Ectodermal cell (in vitro differentiated cells): ENCODE data around the gene MCF2L2.

Experiments used
- H3K27ac ChIP-seq: 2 replicates; pipeline ENCODE4 v1.7.0; 2013; ENCODE audit warnings: mild to moderate bottlenecking, low read depth, low read length; ENCODE audit not compliant: insufficient read depth, poor library complexity, severe bottlenecking
- H3K27me3 ChIP-seq: 2 replicates; pipeline ENCODE4 v1.7.0; 2013; ENCODE audit warnings: mild to moderate bottlenecking, low read length; ENCODE audit not compliant: insufficient read depth, control insufficient read depth, poor library complexity, severe bottlenecking
- H3K36me3 ChIP-seq: one replicate; pipeline ENCODE4 v1.7.0; 2013; ENCODE audit warnings: low read length; ENCODE audit not compliant: control insufficient read depth, insufficient read depth
- H3K4me1 ChIP-seq: one replicate; pipeline ENCODE4 v1.7.0; 2013; ENCODE audit warnings: low read length; ENCODE audit not compliant: control insufficient read depth, insufficient read depth
- H3K4me3 ChIP-seq: 2 replicates; pipeline ENCODE4 v1.7.0; 2013; ENCODE audit warnings: low read depth, low read length, control low read depth; ENCODE audit not compliant: insufficient read depth
- H3K9me3 ChIP-seq: 2 replicates; pipeline ENCODE4 v1.7.0; 2013; ENCODE audit warnings: mild to moderate bottlenecking, low read length, moderate library complexity; ENCODE audit not compliant: control insufficient read depth
- WGBS, 2 experiments: methylation state at CpG; one replicate each; pipeline ENCODE4 v1.1.7; 2013; ENCODE audit warnings: missing lambda C conversion rate in 2 of 2; 5-methylcytosine and 5-hydroxymethylcytosine counted together

Gene MCF2L2

DNA sequence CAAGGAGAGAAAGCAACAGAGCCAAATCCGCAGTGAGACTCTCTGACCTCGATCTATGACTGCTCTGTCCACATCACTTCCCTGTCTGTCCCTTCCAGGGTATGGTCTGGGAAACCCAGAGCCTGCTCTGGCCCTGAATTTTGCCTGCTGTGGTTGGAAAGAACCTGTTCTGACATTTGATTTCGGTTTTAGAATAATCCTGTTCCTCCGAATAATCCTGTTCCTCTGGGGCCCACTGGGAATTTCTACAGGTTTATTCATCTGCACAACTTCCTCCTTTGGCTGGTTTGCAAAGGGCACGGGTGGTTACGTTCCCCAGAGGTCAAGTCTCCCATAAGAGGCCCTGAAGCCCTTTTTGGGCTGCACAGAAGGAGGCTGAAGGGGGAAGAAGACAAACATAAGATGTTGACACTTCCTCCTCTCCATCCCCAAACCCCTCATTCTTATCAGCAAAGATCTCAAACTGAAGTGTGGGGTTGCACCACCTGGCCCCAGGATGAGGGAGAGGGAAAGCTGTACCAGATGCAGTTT lies 276.5 kb downstream of the MCF2L2 start:
- H3K27ac ChIP-seq, result no peak overlapping the region
- H3K36me3 ChIP-seq, result no peaks in the 10 kb centered on the region
- H3K4me3 ChIP-seq, result no peak overlapping the region
- H3K4me1 ChIP-seq, result no peaks in the 10 kb centered on the region
- H3K9me3 ChIP-seq, result no peaks in the 10 kb centered on the region
- WGBS, 2 experiments, result 78 to 80% methylated on average over 6 of the region's 6 CpGs
- no peaks in the 10 kb centered on the region for H3K27me3 ChIP-seq

DNA sequence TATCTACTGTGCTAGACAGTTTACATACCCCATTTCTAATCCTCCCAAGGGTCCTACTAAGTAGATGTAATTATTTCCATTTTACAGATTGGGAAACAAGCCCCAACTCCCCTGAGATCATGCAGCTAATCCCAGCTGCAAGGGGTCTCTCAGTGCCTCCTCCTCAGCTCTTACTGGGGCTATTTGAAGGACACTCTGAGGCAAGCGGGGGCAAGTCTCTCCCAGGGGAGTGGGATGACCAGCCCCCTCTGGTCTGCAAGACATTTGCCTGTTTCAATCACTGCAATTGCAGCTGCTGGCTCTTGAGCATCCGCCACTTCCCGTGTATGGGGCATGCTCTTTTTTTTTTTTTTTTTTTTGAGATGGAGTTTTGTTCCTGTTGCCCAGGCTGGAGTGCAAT lies 277.3 kb downstream of the MCF2L2 start:
- no peak overlapping the region for H3K27ac ChIP-seq
- 84 to 94% methylated on average over 3 of the region's 3 CpGs for WGBS, 2 experiments
- H3K9me3 ChIP-seq, result no peaks in the 10 kb centered on the region
- H3K4me3 ChIP-seq, result no peak overlapping the region
- H3K36me3 ChIP-seq, result no peaks in the 10 kb centered on the region
- no peaks in the 10 kb centered on the region for H3K4me1 ChIP-seq
- H3K27me3 ChIP-seq, result no peaks in the 10 kb centered on the region

DNA sequence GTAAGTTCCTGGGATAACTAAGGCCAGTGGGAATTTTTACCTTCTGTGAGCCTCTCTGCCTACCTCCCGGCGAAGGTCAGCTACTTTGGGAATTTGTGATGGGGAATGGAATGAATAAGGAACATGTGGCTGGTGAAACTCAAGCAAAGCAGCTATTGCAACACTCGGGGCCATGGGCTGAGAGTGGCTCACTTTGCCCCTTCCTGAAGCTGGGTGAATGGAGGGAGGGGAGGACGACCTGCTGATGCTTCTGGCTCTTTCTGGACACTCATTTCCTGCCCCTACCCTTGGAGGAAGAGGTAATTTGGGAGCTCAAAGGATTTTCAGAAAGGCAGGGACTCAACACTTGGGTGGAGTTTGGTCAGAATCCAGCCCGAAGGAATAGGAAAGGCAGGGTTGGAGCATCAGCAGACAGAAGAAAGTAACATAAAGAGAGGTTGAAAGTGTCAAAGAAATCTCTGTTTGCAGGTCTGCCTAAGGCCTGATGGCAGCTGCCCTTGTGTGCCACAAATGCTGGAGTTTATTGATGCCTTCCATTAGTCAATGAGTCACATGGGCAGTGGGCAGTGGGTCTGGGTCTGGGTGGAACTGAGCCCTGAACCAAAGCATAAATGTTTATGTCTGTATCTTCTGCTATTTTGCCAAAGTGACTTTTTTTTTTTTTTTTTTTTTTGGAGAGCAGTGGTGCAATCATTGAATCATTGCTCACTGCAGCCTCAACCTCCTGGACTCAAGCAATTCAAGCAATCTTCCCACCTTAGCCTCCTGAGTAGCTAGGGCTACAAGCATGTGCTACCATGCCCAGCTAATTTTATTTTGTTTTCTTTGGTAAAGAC lies 278.3 kb downstream of the MCF2L2 start:
- Histone ChIP-seq H3K36me3 (no peaks in the 10 kb centered on the region), H3K27me3 (no peaks in the 10 kb centered on the region), H3K9me3 (no peaks in the 10 kb centered on the region), H3K4me3 (no peak overlapping the region), H3K4me1 (no peaks in the 10 kb centered on the region), H3K27ac (no peak overlapping the region)
- WGBS, 2 experiments, result 69 to 70% methylated on average over 5 of the region's 5 CpGs

DNA sequence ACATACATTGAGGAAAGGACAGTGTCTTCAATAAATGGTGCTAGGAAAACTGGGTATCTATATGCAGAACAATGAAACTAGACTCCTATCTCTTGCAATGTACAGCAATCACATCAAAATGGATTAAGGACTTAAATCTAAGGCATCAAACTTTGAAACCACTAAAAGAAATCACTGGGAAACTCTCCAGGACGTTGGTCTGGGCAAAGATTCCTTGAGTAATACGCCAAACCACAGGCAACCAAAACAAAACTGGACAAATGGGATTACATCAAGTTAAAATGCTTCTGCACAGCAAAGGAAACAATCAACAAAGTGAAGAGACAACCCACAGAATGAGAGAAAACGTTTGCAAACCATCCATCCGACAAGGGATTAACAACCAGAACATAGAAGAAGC lies 280.4 kb downstream of the MCF2L2 start:
- H3K36me3 ChIP-seq, result no peaks in the 10 kb centered on the region
- H3K4me3 ChIP-seq, result no peak overlapping the region
- WGBS, 2 experiments, result 89 to 90% methylated on average over 4 of the region's 4 CpGs
- H3K27ac ChIP-seq, result no peak overlapping the region
- no peaks in the 10 kb centered on the region for H3K9me3 ChIP-seq
- no peaks in the 10 kb centered on the region for H3K4me1 ChIP-seq
- no peaks in the 10 kb centered on the region for H3K27me3 ChIP-seq

DNA sequence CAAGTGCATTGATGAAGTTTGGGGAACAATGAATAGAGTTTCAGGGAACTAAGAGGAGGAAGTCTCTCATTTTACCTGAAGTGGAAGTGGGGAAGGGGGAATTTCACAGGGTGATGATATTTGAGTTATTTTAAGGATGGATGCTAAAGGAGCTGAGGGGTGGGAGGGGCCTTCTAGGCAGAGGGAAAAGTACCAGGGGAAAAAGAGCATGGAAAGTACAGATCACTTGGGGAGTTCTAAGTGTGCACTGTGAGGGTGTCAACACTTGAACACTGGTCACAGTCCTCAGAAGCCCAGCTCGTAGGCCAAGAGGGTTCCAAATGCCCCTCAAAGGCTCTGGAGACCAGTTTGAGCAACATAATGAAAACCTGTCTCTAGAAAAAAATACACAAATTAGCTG lies 284.1 kb downstream of the MCF2L2 start:
- 90 to 95% methylated on average over 1 of the region's 1 CpG for WGBS, 2 experiments

DNA sequence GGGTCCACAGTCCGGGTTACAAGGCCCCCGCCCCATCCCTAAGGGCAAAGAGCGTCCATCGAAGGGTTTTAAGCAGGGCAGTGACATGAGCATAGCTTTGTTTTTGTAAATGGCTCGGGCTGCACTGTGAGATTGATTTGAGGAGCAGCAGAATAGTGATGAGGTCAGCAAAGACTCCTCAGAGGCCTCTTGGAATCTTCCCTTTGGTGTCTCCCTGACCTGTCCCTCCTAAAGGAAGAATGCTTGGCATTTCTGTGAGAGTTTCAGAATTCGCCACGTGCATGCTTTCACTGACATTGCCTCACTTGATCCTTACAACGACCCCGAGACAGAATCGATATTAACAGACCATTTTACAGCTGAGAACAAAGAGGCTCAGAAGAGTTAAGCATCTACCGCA lies 286.2 kb downstream of the MCF2L2 start:
- H3K27me3 ChIP-seq, result no peaks in the 10 kb centered on the region
- no peaks in the 10 kb centered on the region for H3K9me3 ChIP-seq
- no peaks in the 10 kb centered on the region for H3K36me3 ChIP-seq
- 78% methylated on average over 11 of the region's 11 CpGs for WGBS, 2 experiments
- no peaks in the 10 kb centered on the region for H3K4me1 ChIP-seq
- no peak overlapping the region for H3K4me3 ChIP-seq
- no peak overlapping the region for H3K27ac ChIP-seq

More for the DNA sequence above, 284.1 kb downstream of the MCF2L2 start:
- Histone ChIP-seq H3K4me1 (no peaks in the 10 kb centered on the region), H3K36me3 (no peaks in the 10 kb centered on the region), H3K27me3 (no peaks in the 10 kb centered on the region), H3K9me3 (no peaks in the 10 kb centered on the region), H3K4me3 (no peak overlapping the region), H3K27ac (no peak overlapping the region)

DNA sequence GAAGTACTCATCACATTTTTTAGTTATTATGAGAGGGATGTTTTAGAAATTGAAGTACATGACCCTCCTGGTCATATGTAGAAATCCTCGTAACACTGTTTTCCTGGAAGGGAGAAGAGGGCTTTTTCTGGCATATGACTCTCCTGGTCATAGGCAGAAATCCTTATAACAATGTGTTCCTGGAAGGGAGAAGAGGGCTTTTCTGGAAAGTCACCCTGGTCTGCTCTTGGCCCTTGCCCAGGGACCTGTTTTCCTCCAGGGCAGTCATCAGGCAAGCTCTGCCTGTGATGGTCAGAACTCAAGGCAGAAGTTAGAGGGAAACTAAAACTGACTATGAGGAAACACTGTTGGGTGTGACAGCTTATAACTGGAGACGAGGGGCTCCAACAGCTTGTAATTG lies 293.6 kb downstream of the MCF2L2 start:
- 90 to 93% methylated on average over 2 of the region's 2 CpGs for WGBS, 2 experiments
- H3K4me3 ChIP-seq, result no peak overlapping the region
- no peaks in the 10 kb centered on the region for H3K4me1 ChIP-seq
- H3K9me3 ChIP-seq, result no peaks in the 10 kb centered on the region
- no peaks in the 10 kb centered on the region for H3K27me3 ChIP-seq
- no peak overlapping the region for H3K27ac ChIP-seq
- no peaks in the 10 kb centered on the region for H3K36me3 ChIP-seq

DNA sequence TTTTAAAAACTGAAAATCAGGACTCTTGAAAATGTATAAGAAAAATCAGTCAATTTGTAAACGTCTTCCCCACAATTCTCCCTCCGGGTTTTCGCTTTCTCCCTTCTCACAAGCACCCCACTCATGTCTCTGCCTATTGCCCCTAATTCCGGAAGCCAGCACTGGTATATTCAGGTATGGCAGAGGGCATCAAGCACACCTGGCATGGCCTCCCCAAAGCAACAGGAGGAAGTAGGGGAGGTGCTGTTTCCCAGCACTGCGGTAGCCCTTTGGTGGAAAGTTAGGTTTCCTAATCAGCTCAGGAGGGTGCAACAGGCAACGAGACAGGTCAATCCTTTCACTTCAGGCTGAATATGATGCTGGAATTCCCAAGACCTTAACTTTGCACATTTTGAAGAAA lies 296.0 kb downstream of the MCF2L2 start:
- Histone ChIP-seq H3K27ac (no peak overlapping the region), H3K4me3 (no peak overlapping the region), H3K4me1 (no peaks in the 10 kb centered on the region), H3K9me3 (no peaks in the 10 kb centered on the region), H3K27me3 (no peaks in the 10 kb centered on the region), H3K36me3 (no peaks in the 10 kb centered on the region)
- 53% methylated on average over 6 of the region's 6 CpGs for WGBS, 2 experiments

DNA sequence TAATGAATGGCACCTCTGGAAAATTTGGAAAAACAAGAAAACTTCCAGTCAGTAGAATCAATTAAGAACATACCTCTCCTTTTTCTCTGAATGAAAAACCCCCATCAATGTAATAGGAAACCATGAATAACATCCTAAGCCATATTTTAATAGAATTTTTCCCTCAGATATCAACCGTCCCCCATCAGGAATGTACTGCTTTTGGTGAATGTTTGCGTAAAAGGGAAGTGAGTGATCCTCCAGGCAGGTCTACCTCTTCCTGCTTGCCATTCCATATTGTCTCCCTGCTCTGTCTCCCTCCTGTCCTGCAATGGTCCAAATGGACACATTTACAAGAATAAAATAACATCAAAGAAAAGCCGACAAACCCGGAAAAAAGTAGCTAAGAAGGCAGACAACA lies 296.7 kb downstream of the MCF2L2 start:
- no peaks in the 10 kb centered on the region for H3K36me3 ChIP-seq
- H3K27me3 ChIP-seq, result no peaks in the 10 kb centered on the region
- H3K4me3 ChIP-seq, result no peak overlapping the region
- H3K27ac ChIP-seq, result no peak overlapping the region
- H3K4me1 ChIP-seq, result no peaks in the 10 kb centered on the region
- H3K9me3 ChIP-seq, result no peaks in the 10 kb centered on the region
- WGBS, 2 experiments, result 66 to 73% methylated on average over 4 of the region's 4 CpGs

DNA sequence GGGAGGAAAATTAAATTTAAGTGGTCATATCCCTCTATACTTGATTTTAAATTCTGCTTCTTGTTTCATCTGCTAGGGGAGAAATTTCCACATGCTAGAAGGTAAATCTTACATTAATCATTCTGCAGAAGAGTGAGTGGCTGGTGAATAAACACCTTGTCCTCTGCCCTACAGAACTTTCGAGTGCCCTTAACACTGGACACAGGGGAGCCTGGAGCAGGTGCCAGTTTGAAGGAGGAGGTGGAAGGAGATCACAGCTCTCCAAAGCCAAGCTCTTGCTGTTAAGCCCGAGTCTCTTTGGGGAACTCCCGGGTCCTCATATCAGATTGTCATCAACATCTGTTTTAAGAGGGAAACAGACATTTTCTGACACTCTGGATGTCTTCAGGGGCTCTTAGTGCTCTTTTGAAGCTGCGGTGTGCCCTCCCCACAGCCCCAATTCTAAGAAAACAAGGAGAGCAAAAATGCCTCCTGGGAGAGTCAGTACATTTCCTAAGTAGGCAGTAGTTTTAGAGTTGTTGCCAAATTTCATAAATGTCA lies 297.2 kb downstream of the MCF2L2 start:
- no peaks in the 10 kb centered on the region for H3K27me3 ChIP-seq
- 94 to 96% methylated on average over 4 of the region's 4 CpGs for WGBS, 2 experiments

More for the DNA sequence above, 297.2 kb downstream of the MCF2L2 start:
- no peaks in the 10 kb centered on the region for H3K4me1 ChIP-seq
- H3K36me3 ChIP-seq, result no peaks in the 10 kb centered on the region
- H3K4me3 ChIP-seq, result no peak overlapping the region
- no peaks in the 10 kb centered on the region for H3K9me3 ChIP-seq
- no peak overlapping the region for H3K27ac ChIP-seq
